ENCODE data around the gene LRPAP1.
"Not testable (repeated sequence)": the region's sequence is repeated elsewhere in the genome, so short reads cannot be mapped to it uniquely, and the experiment has no call there.

Gene LRPAP1

GRCh38 chr4:3560465-3560864 lies 28.2 kb upstream of the LRPAP1 start:
- not testable (repeated sequence) for DNase-seq (ENCODE audit: low spot score)

DNA sequence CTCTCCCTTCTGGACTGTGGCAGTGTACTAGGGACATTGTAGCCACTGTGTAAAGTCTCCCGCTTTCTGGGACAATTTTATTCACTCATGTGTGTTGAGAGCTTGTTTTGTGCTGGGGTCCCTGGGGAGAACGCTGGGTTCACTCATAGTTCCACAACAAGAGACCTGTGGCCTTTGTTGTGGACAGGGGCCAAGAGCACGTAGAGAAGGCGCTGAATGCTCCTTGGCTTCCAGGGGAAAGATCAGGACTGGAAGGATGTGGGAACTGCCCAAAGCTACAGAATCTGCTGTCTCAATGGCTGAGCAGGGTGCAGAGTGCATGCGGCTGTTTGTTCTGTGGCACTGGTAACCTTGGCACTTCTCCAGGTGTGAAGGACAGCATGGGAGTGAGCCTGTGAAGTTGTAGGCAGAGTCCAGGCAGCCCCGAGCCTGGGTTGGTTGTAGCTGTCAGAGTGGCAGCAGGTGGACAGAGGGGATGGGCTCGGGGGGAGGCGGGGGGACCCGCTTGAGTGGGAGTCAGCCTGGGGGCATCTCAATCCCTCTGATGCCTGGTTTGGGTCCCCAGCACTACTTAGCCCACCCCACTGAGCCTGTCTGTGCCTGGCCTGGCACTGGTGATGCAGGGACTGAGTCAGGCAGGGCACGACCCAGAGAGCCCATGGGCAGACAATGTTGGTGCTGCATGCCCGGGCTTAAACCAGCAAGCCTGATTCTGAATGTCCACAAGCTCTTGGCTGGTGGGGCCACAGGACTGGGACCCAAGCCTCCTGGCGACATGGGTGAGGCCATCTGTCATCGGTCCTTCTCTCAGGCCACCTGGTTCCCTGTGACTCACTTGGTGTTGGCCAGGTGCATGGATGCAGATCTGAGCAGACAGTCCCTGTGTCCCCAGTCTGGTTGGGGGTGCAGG lies 27.4 kb upstream of the LRPAP1 start:
- DNase-seq (ENCODE audit: low spot score): not testable (repeated sequence)

GRCh38 chr4:3558514-3558836 lies 26.3 kb upstream of the LRPAP1 start:
- DNase-seq (ENCODE audit: low spot score): not testable (repeated sequence)

DNA sequence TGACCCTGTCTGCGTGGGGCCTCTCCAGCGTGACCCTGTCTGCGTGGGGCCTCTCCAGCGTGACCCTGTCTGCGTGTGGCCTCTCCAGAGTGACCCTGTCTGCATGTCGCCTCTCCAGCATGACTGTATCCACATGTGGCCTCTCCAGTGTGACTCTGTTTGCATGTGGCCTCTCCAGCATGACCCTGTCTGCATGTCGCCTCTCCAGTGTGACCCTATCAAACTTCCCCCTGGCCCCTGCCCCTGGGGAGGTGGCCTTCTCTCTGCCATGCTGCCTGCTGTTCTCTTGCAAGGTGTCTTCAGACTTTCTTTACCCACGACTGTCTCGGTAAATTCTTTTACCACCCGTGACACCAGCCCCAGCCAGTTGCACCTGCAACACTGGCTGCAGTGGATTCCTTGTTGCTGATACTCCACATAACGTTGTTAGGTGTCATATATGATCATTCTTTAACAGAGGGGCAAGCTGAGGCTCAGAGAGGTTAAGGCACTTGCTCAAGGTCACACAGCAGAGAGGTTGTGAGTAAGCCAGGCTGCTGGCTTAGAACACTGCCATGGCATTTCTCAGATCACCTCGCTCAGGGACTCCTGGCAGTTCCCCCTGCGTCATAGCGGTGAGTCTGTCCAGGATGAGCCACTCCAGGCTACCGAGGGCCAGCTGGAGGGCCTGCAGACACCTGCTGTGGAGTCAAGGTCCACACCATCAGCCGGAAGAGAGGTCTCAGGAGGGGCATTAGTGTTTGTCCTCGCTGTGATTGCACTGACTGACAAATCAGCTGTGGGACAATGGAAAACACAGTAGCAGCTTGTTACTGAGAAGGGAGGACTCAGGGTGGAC lies 25.7 kb upstream of the LRPAP1 start:
- DNase-seq (ENCODE audit: low spot score): not testable (repeated sequence)

- DNase-seq (ENCODE audit: low spot score): not testable (repeated sequence)
Measured at GRCh38 chr4:3557088-3557492, 24.9 kb upstream of the LRPAP1 start.

GRCh38 chr4:3556244-3556867 lies 24.1 kb upstream of the LRPAP1 start:
- not testable (repeated sequence) for DNase-seq (ENCODE audit: low spot score)

GRCh38 chr4:3555459-3556070 lies 23.3 kb upstream of the LRPAP1 start:
- DNase-seq (ENCODE audit: low spot score): not testable (repeated sequence)

DNA sequence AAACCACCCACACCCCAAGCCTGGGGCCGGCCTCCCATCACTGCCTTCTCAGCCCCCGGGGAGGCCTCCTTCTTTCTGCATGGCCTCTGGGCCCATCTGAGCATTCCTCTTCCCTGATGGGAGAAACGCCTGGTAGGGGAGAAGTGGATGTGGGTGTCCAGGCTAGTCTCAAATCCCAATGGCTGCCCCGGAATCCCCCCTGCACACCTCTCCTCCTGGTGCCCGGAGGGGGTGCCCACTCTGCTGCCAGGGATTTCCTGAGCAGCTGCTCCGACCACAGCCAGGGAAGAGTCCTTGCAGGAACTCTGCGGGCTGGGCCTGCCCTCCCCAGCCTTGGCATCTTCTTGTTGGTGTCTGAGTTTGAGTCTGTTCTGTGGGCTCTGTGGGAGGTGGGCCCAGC lies 19.1 kb upstream of the LRPAP1 start:
- DNase-seq (ENCODE audit: low spot score): not testable (repeated sequence)

GRCh38 chr4:3550792-3551325 lies 18.6 kb upstream of the LRPAP1 start:
- not testable (repeated sequence) for DNase-seq (ENCODE audit: low spot score)

DNA sequence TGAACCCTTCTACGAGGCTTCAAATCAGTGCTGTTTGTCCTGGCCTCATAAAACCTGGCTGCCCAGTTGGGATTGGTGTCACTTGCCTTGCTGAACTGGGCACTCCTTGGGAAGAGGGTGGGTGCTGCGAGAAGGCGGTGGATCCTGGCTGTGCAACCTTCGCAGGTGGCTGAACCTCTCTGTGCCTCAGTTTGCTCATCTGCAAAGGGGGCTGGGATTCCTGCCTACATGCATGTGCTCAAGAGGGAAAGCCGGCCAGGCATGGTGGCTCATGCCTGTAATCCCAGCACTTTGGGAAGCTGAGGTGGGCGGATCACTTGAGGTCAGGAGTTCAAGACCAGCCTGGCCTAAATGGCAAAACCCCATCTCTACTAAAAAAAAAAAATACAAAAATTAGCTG lies 17.8 kb upstream of the LRPAP1 start:
- DNase-seq (ENCODE audit: low spot score): not testable (repeated sequence)

DNA sequence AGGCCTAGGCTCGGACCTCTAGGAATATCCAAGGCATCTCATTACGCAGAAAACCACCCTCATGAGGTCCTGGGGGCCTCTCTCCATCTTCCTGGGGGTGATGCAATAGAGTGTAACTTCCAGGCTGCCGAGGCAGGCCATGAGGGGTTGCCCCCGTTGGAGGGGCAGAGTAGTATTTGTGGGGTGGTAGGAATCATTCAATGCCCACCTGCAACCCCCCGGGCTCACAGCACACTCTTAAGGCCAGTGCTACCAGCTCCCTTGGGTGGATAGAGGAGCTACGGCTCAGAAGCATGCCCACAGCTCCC lies 17.4 kb upstream of the LRPAP1 start:
- DNase-seq (ENCODE audit: low spot score): not testable (repeated sequence)

GRCh38 chr4:3548991-3549693 lies 16.9 kb upstream of the LRPAP1 start:
- not testable (repeated sequence) for DNase-seq (ENCODE audit: low spot score)

DNA sequence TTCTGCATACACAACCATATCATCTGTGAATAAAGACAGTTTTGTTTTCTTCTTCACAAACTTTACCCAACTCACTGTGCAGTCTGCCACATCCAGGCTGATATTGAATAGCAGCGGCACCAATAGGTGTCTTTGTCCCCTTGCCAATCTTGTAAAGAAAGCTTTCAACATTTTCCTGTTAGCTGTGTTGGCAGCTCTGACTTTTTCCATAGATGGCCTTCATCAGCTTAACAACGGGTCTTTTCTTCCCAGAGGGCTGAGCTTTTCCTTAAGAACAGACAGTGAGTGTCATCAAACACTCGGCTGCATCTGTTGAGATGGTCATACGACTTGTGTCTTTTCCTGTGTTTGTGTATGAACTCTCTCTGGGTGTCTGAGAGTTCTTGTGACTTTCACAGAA lies 14.5 kb upstream of the LRPAP1 start:
- not testable (repeated sequence) for DNase-seq (ENCODE audit: low spot score)

GRCh38 chr4:3545351-3545750 lies 13.1 kb upstream of the LRPAP1 start:
- not testable (repeated sequence) for DNase-seq (ENCODE audit: low spot score)

DNA sequence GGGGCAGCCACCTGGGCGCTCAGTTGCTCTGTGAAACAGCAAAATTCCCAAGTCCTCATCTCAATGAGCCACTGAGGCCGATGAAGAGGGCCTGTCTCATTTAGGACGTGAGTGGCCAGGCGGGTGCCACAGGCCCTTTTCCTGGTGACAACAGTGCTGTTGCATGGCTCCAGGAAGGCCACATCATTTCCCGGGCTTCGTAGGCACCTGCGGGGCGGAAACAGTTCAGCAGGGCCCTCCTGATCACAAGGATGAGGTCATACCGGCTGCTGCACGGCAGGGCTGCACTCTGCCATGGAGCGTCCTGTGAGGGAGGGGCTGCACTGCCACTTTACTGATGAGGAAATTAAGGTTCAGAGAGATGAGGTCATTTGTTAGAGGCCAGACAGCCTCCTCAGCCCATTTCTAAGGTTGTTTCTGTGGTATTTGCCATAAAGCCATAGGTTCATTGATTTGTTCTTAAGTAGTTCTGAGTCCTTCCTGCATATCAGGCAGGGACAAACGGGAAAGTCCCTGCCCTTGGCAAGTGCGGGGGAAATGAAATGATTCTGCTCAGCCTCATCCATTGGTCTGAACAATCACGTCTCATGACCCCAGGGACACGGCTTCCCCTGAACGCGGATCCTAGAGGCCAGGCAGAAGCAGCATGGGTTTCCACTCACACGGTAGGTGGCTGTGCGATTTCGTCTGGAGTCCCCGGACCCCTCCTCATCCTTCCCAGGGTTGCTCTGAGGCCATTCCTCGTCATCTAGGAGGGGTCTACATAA lies 12.2 kb upstream of the LRPAP1 start:
- peak; percentile 20 for DNase-seq (ENCODE audit: low spot score)

GRCh38 chr4:3543415-3543814 lies 11.2 kb upstream of the LRPAP1 start:
- not testable (repeated sequence) for DNase-seq (ENCODE audit: low spot score)

- not testable (repeated sequence) for DNase-seq (ENCODE audit: low spot score)
Measured at GRCh38 chr4:3538906-3539305, 6.7 kb upstream of the LRPAP1 start.

DNA sequence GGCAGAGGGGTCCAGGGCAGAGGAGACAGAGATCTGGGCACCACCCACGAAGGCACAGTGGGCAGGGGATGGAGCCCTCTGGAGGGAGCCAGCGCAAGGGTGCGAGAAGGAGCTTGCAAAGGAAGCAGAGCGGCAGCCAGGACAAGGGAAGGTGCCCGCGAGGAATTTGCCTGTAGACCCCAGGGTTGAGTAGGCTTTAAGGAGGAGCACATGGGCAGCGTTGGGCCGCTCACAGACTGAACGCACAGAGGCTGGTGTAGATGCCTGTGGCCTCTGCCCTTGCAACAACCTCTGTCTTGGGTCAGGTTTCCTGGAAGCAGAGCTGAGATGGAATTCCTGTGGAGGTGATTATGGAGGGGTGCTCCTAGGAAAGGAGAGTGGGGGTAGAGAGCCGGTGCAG lies 3.6 kb upstream of the LRPAP1 start:
- not testable (repeated sequence) for DNase-seq (ENCODE audit: low spot score)

GRCh38 chr4:3533423-3533820 lies 1.2 kb upstream of the LRPAP1 start:
- DNase-seq (ENCODE audit: low spot score): no peak

DNA sequence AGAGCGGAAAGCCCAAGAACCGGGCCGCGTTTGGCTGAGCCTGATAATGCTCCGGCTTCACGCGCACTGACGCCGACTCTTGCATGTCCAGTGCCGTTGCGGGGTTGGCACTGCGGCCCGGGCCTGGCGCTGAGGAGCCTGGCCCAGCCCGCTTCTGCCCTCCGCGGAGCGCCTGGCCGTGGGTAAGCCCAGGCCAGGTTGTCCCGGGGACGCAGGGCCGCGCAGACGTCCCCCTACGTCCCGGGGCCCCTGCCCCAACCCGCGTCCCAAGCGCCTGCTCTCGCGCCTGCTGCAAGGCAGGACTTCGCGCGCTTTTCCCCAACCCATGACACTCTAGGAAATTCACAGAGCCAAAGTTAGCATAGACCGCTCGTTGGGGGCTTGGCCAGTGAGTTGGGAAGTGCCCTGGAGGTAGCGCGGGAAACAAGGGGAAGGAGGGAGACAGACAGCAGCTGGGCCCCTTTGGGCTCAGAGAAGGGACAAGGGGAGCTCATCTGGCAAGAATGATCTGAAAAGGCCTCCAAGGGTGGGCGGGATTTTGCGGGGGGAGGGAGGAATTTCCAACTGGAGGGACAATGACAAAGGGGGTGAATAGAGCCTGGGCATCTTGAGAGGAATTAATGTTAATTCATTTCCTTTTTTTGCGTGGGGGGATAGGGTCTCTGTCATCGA lies 665 bp upstream of the LRPAP1 start:
- no peak for DNase-seq (ENCODE audit: low spot score)
